Measurements from ENCODE around the gene PDE2A.

DNA sequence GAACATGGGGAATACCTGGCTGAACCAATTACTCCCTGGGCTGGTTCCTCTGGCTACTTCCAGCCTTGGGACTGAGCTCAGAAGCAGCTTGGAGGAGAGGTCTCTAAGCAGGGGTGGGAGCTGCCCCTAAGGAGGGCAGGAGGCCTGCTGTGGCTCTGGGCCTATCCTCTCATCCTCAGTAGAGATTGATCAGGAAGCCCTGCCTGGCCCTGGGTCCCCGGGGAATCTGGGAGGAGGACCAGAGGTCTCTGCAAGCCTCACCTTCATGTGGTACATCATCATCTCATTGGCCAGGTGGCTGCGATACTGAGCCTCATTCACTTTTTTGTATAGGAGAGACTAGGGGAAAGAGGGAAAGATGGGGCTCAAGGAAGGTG lies 91.1 kb downstream of the PDE2A start:
- TF ChIP-seq, protein P1, sequence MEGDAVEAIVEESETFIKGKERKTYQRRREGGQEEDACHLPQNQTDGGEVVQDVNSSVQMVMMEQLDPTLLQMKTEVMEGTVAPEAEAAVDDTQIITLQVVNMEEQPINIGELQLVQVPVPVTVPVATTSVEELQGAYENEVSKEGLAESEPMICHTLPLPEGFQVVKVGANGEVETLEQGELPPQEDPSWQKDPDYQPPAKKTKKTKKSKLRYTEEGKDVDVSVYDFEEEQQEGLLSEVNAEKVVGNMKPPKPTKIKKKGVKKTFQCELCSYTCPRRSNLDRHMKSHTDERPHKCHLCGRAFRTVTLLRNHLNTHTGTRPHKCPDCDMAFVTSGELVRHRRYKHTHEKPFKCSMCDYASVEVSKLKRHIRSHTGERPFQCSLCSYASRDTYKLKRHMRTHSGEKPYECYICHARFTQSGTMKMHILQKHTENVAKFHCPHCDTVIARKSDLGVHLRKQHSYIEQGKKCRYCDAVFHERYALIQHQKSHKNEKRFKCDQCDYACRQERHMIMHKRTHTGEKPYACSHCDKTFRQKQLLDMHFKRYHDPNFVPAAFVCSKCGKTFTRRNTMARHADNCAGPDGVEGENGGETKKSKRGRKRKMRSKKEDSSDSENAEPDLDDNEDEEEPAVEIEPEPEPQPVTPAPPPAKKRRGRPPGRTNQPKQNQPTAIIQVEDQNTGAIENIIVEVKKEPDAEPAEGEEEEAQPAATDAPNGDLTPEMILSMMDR (IDR thresholded peaks at IDR 0.05; ENCODE audit: insufficient read depth, low read depth, low read length): no peak
- TF ChIP-seq EZH2 (IDR thresholded peaks at IDR 0.05; ENCODE audit: insufficient read depth, low read length): no peak

Measured in astrocyte (in vitro differentiated cells and primary cell).